Hepatic stellate cell (primary cell): ENCODE measurements around the gene CFAP53.

Experiments used
- DNase-seq: peaks from one replicate; pipeline ENCODE4 v3.0.0; 2011; ENCODE audit warnings: low spot score

Gene CFAP53

DNA sequence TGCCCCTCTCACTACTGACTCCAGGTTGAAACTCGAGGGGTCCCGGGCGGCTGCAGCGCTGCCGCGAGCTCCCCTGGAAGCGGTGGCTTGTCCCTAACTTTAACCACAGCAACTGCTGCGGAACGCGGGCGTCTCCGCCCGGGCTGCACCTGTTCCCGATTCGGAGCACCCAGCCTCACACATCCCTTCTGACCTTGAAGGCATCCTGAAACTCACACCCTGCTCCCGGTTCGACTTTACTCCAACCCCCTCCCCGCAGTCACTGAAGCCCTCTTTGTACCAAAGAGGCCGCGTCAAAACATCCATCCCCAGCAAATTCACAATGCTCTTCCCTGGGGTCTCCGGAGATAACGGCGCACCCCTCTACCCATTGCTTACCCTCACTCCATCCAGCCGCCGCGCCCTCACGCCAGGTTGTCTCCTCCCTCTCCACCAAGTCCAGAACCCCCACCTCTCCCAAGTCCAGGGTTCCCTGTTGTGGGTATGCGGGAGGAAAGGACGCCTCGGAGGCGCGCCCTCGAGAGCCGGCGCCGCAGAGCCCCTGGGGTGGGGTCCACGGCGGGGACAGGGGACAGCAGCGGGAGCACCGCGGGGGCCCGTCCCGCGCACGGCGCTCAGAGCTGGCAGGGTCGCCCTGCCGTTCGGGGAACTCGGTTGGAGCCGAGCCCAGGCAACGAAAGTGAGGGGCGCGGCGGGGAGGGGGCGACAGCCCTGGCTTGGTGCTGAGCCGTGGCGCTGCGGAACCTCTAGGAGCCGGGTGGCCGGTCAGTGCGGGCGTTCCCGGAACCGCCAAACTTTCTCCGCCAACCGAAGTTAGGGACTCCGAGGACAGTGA is 72.3 kb downstream of the CFAP53 start:
- DNase-seq = no peak

DNA sequence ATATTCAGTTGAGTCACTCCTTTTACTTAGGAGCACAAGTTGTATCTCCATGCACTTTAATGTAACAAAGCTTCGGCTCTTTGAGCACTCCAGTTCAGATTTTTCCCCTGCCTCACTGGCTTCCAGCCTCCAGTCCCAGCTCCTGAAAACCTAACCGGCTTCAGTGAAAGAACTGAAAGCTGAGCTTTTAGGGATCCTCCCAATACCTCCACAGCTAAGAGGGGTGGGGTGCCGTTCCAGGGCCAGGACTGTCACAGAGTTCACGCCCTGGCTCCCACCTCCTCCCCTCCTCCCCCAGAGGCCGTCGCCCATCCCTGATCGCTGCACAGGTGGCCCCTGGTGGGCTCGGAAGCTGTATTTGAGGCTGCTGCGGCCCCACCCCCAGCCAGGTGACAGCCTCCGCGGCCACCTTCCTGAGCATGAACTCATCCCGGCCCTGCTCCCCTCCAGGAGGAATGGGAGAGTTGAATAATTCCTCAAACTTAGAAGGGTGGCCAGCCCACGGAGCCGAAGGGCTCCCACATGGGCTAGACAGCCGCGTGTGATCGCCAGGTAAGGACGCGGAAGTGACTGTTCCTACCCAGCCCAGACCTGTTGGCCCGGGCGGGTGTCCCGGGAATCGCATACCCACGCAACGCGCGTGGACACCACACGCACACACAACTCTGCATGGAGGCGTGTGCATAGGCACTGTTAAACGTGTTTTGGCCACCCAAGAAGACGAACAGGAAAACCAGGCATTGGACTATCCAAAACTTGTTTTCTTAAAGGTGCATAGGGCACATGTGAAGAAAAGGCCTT is 73.1 kb downstream of the CFAP53 start:
- no peak for DNase-seq

DNA sequence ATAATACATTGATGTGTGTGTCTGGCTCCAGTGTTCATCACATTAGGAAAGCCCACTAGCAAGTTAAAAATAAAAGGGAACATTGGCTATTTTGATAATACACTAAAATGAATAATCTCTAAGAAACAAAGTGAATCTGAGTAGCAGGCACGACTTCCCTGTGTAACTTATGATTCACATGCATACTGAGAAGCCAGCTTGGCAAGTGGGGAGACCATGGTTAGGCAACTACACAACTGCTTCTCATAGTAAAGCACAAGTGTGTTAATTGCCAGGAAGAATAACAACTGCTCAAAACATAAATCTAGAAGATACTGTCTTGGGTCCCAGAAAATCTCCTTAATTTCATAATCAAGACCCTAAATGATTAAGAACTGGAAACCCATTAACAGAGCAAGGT is 75.4 kb downstream of the CFAP53 start:
- no peak for DNase-seq

DNA sequence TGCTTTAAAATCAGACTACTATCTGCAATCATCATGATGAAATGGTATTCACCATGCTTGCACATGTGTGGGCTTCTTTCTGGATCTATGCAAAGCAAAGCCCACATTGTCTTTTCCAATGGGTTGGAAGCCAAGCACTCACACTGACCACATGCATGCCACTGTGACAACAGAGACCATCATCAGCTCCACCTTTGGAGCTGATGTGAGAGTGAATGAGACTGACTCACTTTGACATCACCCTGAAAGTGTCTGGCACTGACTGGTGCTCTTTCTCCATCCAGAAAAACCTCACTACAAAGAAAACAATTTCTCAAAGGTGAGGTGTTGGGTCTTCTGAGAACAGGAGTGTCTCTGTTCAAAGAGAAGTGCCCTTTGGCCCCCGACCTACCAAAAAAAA is 76.1 kb downstream of the CFAP53 start:
- DNase-seq = no peak

DNA sequence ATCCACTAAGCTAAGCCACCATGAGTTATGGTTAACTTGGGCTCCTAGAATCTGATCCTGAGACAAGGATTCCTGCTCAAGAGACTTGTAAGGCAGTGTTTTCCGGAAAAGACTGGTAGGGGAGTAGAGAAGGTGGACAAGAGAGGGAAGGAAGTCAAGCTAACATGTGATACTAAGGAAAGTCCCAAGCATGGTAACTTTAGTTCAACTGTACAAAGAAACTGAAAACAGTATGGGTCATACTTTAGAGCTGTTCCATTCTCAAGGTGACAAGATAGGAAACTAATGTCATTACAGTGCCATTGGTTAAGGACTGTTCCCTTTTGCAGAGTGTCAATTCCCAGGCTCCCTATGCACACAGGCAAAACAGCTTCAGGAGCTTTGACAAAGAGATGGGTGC is 77.1 kb downstream of the CFAP53 start:
- no peak for DNase-seq

DNA sequence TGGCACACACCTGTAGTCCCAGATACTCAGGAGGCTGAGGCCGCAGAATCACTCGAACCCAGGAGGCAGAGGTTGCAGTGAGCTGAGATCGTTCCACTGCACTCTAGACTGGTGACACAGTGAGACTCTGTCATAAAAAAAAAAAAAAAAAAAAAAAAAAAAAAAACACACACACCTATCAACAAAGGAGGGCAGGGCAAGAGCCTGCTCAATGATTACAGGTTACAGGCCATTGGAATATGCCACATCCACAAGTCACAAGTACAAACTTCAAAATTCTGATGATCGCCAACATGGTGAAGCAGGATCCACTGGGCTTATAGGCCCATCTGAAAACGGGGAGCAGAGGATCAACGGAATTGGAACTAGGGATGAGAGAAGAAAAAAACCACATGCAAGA is 77.6 kb downstream of the CFAP53 start:
- DNase-seq = no peak

DNA sequence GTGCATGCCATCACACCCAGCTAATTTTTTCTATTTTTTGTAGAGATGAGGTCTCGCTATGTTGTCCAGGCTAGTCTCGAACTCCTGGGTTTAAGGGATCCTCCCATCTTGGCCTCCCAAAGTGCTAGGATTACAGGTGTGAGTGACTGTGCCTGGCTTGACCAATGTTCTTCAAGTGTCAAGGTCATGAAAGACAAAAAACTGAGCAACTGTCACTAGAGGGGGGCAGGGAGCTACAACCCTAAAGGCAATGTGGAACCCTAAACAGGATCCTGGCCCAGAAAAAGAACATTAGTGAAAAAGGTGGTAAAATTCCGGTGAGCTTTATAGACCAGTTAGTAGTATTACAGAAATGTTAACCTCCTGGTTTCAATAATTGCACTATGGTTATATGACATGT is 78.6 kb downstream of the CFAP53 start:
- DNase-seq = no peak

DNA sequence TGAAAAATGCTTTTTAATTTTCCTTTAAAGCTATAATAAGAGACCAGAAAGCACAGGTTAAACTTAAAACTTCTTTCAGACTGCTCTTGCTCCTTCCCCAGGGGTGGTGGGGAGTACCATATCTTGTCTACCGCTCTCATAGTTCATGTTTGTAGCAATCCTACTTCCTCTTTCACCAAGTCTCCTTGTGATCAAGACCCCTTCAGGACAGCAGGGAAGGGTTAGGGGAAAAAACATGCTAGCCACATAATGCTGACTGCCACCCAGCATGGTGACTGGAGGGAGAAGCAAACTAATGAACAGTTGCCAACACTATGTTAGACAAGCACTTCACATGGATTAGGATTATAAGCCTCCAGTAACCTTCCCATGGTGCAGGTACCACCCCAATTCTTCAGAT is 79.9 kb downstream of the CFAP53 start:
- no peak for DNase-seq

DNA sequence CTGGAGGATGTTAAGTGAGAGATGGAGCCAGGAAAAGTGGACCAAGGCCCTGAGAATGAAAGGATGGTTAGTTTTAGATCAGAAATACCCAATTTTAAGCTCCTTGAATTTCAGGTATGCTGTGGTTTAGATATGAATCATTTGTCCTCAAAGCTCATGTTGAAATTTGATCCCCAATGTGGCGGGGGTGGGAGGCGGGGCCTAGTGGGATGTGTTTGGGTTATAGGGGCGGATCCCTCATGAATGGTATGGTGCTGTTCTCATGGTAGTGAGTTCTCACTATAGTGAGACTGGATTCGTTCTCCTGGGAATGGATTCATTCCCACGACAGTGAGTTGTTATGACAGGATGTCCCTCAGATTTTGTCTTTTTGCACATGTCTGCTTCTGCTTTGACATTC is 82.7 kb downstream of the CFAP53 start:
- no peak for DNase-seq

DNA sequence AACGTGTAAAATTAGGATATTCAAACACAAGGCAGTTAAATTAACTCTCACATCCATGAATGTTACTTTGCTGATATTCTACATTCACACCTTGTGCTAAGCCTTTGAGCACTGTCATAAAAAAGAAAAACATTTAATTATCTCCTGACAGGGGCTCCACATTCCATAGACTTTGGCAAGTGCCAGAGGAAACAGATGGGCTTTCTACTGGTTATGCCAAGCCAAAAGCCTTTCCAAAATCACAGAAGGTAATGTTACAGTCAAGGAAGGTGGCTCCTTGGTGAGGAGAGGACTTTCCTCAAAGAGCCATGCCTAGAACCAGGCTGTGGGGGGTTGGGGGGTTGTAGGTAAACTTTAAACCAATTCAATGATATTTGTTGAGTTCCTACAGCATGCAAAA is 83.8 kb downstream of the CFAP53 start:
- no peak for DNase-seq

DNA sequence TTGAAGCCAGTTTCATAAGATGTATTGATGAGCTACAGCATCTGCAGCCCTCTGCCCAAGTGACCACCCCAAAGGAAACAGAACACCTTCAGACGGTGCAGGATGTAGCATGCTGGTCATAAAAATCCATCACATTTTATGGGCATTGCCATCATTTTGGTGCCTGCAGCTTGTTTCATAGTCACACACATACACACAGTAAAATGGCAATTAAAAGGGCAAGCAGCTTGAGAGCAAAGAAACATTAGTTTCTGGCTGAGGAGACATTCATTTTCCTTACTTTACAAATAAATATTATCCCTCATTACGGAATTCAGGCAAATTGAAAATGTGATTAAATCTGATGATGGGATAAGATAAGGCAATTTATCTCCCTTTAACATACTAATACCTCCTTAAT is 84.7 kb downstream of the CFAP53 start:
- no peak for DNase-seq

DNA sequence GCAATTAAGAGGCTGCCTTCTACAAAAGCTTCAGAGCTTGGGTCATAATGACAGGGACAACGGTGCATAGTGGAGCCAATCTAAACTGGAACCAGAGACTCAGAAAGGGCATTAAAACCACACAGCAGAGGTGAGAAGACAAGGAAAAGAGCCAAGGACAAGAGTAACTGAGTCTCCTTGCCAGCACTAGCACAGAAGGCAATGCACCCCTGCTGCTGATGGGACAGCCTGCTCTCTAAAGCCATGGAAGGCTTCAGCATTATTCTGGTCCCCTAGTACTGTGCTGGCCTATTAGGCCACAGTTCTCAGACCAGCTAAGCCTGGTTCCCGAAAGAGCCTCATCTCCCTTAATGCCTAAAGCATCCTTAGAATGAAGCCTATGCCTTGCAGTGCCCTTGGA is 86.8 kb downstream of the CFAP53 start:
- no peak for DNase-seq

DNA sequence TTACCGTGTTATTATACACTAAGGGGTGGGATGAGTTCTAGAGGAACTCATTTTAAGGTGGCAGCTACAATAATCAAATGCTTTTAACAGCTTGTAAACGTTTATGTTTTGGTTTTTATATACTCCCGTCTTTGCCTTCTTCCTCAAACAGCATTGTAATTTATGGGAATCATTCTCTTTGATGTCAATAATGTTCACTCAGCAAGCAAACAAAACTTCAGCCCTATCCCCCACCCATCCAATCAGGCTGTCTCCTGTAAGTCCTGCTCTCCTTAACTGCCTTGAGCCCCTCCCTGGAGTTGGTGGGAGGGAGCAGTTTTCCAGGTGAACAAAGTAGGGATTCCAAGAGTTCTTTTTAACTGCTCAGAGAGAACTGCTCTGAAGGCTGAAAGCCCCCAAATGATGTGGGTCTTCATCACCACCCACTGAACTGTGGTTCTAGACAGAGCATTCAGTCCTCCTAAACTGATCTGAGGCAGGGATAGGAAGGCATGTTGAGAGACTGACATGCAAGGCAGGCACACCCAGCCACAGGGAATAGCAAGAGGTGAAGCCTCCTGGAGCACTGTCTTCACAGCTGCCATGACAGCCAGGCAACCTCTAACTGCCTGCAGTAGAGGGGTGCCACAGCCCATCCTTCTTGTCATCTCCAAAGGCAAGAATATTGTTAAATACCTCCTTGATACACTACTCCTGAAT is 88.9 kb downstream of the CFAP53 start:
- DNase-seq = no peak
